GM21423 (cell line): ENCODE measurements around the gene FAM234A.

Source experiments
- ATAC-seq: cut with Tn5 transposase; IDR thresholded peaks from one replicate; pipeline ENCODE4 v1.9.1; 2021; ENCODE audit warnings: mild to moderate bottlenecking, moderate library complexity; ENCODE audit not compliant: unreplicated experiment

Gene FAM234A

DNA sequence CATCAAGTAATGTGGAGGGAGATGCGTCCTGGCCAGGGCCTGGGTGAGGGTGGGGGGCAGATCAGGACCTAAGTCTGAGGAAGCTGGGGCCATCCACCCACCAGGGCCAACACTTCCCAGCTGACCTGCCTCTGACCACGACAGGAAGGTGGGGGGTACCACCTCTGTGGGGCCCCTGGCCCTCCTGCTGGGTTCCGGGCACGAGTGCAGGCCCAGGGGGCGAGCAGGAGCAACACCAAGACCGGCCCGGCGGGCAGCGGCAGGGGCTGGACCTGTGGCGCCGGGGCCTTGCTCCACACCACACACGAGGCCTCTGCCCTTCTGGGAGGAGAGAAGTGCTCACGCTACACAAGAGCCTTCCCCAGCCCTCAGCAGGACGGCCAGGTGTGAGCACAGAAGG, 61.7 kb downstream of the FAM234A start:
- ATAC-seq = no peak

DNA sequence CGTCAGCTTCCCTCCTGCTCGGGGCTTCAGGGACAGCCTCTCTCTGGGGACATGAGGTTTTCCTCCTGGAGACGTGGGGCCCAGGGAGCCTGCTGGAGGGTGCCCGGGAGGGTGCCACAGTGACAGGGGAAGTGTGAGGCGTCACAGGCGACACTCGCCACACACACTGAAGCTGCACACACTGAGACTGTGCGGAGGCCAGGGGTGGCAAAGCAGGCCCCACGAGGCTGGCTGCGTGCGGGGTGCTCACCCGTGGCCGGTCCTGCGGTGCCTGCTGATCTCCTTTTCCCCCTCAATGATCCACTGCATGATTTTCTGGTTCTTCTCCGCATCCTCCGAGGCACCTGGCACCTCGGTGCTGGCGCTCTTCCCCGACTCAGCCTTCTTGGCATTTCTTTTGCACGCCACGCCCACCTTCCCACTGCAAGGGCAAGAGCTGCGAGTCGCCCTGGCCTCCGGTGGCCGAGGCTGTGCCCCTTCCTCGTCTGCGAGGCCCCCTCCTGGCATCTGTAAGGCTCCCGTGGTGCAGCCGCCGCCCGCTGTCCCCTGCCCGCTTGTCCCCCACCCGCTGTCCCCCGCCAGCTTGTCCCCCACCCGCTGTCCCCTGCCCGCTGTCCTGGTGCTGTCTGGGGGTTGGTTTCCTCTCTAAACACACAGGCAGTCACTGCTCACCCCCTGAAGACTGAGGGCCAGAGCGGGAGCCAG, 62.3 kb downstream of the FAM234A start:
- no peak for ATAC-seq

DNA sequence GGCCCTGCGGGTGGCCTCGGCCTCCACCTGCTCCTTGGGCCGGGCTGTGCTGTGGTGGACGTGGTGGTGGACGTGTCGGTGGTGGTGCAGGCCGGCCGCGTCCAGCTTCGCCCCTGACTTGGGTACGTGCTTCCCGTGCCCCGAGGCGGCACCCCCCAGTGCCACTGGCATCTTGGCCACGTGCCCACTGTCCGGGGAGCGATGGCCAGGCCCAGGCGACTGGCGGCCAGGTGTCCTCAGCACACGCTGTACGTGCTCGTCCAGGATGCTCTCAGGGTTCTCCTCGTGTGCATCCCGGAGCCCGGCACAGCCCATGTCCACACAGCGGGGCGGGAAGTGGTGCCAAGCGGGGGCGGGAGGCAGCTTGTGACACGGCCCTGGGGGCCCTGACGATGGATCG, 63.2 kb downstream of the FAM234A start:
- ATAC-seq = no peak

DNA sequence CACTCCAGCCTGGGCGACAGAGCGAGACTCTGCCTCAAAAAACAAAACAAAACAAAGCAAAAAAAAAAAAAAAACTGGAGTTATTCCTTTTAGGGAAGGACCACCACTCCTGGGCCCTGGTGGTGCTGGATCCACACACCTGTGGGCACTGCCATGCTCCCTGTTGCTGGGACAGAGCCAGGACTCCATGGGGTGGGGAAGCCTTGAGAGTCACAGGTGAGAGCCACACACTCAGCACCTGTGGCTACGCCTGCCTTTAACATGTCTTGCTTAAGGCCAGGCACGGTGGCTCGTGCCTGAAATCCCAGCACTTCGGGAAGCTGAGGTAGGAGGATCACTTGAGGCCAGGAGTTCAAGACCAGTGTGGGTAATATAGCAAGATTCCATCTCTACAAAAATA, 66.6 kb downstream of the FAM234A start:
- no peak for ATAC-seq

DNA sequence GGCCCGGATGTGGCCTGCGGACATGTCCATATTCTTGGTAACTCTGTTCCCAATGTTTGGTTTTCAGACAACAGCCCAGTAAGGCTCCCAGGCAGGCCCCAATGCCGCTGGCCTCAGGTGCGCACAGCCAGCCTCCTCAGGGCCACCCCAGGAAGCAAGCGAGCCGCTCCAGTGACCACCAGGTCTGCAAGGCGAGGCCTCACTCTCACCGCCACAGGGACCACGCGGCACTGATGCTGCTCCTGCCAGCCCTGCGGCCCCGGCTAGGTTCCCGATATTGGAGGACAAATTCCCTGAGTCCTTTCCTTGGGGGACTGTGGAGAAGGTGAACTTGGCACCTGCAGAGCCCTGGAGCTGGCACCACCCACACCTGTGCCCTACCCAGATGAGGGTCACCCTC, 67.3 kb downstream of the FAM234A start:
- no peak for ATAC-seq

DNA sequence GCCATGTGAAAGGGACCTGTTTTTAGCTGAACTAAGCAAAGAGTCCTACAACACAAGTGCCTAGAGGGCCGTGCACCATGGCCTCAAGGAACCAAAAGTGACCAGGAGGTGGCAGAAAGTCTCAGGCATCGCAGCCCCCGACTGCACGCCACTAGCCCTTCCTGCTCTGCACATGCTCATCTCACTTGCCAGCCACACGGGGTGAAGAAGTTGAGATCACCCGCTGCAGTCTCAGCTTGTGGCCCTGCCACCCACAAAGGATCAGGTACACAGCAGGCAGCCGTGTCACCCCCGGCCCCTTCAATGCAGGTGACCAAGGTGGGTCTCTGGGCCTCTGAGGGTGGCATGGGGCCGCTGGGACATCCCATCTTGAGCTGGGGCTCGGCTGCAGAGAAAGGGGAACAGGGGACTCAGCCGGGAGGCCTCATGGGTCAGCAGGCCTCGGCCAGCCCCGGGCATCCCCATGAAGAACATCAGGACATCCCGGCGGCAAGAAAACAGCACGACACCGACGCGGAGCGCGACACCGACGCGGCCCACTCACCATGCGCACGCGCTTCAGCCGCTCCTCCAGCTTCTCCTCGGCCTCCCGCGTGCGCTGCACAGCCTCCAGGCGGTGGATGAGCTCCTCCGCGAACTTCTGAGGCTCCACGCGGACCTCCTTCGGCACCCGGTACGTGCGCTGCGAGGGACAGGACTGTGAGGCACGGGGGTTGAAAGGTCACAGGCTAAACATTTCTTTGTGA, 69.3 kb downstream of the FAM234A start:
- ATAC-seq = no peak

DNA sequence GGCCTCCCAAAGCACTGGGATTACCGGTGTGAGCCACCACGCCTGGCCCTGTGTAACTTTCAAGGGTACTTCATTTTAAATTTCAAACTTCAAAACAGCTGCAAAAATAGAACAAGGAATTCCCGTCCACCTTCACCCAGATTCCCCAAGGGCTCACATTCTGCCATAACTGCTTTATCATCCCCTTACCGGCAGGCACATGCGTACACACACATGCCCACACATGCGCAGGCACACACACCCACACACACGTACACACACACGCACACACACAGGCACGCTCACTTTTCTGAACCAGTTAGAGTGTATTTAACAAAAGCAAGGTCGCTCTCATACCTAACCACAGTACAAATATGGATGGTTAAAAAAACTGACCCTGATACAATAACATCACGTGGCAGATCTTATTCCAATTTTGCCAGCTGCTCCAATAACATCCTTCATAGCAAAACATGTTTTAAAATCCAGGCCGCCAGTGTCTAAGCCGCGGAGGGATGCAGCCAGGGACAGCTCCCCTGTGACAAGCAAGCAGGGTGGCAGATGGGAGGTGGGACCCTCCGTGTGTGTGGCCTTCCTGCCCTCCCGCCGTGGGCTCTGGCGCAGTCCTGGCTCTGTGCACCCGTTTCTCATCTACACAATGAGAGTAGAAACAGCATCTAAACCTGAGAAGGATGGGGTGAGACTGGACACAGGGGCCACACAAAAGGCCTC, 71.5 kb downstream of the FAM234A start:
- no peak for ATAC-seq

DNA sequence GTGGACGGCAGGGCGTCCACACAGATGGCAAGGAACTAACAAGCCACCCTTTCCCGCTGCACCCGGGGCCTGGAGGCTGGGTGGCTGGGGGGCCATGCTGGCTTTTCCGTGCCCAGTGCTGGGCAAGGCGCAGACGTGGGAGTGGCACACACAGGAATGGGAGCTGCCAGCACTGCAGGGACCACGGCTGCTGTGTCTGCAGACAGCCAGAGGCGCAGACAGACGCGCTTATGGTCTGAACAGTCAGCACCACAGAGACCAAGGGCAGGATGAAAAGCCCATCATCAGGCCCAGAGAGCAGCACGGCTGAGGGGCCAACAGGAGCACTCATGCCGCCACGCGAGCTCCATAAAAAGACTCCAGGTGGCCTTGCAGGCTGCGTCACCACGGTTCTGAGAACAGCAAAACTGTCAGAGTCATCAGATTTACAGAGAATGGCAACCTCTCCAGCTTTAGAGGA, 72.3 kb downstream of the FAM234A start:
- no peak for ATAC-seq

DNA sequence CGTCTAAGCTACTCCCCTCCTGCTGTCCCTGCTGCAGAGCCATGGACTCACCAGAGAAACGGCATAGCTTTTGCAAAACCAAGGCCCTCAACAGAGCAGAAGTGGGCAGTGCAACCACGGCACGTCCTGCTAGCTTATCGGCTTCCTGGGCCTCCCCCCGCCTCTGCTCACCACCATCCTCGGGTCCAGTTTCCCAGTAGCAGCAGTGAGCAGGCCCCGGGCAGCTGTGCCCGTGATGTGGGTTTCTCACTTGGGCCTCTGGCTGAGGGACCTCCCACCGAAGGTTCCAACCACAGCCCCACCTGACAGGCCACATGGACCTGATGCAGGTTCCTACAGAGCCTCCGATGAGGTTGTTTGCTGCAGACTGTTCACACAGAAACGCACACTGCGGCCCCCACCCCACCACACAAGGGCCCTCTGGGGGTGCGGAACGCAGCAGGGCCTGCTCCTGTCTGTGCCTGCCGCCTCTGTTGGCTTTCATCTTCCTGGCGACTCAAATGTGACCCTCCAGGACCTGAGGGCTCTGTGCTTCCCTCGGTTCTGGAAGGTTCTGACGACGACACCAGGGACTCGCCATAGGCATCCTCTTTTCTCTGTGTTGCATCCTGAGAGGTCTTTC, 73.2 kb downstream of the FAM234A start:
- ATAC-seq = no peak

DNA sequence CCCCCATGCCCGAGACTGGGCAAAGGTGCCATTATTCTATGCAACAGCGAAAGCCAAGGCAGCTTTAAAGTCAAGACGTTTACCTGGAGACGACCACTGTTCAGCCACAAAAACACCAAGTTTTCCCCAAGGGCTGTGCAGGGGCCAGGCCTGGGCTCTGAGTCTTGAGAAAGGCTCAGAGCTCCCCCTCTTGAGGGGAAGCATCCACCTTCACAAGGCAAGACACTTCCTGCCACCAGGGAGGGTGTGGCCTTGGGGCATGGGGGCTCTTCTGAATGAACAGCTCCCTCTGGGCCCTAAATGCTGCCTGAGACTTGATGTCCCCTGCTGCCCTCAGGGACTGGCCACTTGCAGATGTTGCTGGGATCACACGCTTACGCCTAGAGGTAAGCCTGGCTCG, 74.9 kb downstream of the FAM234A start:
- ATAC-seq = no peak

DNA sequence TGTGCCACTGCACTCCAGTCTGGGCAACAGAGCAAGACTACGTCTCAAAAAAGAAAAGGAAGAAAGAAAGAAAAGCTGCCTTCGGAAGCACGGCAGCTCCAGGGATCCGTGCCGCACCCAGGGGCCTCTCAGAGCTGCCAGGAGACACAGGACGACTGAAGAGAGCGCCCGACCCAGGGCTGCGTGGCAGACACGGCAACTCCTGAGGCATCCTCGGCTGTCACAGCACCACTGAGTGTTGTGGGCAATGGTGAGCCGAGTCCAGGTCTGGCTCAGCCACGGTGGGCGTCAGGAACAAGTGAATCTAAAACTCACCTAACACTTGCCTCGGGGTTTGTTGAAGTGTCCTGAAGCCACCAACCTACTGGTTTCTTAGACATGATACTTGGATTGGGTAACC, 77.1 kb downstream of the FAM234A start:
- ATAC-seq = no peak

DNA sequence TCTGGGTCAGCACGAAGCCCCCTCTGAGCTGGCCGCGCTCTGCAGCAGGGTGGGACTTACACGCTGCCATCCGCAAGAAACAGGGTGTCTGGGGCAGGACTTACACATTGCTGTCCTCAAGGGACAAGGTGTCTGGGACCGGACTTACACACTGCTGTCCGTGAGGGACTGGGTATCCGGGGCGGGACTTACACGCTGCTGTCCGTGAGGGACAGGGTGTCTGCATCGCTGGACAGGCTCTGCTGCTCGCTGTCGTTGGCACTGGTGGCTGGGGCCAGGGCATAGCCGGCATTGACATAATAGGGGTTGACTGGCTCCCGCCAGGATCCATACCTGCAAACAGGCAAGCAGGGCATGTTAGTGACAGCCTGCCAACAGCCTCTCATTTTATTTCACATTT, 79.7 kb downstream of the FAM234A start:
- no peak for ATAC-seq

DNA sequence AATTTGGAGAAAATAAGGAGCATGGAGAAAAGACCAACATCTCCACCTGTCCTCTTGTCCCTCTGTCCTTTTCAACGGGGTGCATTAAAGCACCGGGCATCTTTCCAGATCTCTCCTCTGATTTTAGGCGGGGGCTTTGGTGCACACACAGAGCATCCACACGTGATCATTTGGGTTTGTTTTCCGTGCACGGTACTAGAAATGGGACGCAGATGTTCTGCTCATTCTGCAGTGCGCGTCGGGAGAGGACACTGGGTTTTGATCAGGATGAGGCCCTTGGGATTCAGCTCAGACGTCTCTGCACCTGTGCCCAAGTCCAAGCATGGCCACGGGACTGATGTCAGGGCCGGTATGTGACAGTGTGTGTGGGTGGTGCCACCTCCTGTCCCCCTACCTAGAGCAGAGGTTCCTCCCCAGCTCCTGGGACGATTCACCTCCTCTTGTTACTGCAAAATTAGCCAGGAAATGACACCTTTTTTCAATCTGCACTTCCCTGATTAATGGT, 80.2 kb downstream of the FAM234A start:
- ATAC-seq = no peak
